HG03280 (cell line): ENCODE results near the gene CCNK.
A peak's percentile ranks its signal among the peaks of the same experiment; 100 is the strongest.

ENCODE experiments used
- ATAC-seq: cut with Tn5 transposase; IDR thresholded peaks from one replicate; pipeline ENCODE4 v1.9.1; 2021; ENCODE audit warnings: mild to moderate bottlenecking, moderate library complexity; ENCODE audit not compliant: unreplicated experiment

CCNK gene

DNA sequence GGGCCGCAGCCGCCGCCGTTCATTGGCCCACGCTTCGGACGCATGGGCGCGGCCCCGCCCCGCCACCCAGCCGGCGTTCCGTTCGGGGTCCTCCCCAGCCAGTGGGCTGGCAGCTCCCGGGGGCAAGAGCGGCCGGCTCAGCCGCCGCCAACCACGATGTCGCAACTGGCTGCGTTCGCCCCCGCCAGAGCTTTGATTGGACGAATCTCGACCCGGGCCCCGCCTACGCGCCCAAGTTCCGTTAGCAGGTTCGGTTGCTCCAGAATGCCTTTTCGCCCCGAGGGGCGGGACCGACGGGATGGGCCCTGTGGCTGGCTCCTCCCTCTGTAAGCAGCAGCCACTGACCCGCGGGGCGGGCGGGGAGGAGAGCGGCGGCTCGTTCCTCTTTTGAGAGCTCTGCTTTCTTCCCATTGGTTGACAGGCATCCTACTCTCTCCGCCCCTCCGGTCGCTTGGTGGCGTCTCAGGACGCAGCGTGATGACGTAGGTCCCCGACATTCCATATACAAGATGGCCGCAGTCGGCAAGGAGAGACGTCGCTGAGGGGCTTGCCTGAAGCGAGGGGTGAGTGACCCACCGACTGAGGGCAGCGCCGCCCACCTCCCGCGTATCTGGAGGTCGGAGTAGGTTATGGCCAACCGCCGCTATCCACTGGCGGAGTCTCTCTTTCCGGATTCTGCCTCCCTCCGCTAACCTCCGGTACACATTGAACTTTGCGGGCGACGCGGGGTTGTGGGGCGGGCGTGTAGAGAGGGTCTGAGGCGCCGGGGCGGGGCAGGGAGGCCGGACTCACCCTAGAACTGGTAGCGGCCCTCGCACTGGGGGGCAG lies at the start of gene CCNK:
Gene CCNK, plus strand, starts transcription at position 493 of the 828 bp plus-strand sequence. CDS start 11,269 bp downstream, outside the sequence.
- peak; percentile 86 for ATAC-seq

DNA sequence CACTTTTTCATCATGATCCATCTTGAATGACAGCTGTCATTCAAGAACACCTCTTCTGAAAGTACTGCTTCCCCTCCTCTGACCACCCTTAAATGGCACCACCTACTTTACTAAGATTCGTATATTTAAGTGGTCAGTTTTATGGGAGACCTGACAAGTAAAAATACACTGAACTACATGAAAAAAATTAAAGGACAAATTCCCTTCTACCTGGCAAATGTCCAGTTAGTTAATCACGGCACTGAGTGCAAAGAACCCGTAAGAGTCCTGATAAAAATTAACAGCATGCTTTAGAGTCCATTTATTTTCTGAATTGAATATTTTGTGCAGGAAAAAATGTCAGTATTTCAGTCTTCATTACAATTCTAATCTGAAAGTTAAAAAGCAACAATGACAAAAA lies 49.2 kb upstream of the CCNK start:
- no peak for ATAC-seq

DNA sequence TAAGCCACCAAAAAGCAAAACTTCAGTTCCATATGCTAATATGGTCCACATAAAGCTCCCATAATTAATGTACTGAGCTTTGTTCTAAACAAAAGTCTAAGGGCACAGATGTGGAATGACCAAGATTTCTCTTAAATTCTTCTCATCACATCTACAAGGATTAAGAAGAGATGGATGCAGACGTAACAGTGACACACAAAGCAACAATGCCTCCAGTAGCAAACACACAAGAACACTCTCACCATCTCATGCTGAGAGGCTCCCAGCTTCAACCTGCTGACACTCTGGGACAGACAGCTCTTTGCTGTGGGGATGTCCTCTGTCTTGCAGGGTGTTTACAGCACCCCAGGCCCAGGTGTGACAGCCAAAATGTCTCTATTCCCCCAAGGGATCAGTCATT lies 48.7 kb upstream of the CCNK start:
- ATAC-seq: no peak

DNA sequence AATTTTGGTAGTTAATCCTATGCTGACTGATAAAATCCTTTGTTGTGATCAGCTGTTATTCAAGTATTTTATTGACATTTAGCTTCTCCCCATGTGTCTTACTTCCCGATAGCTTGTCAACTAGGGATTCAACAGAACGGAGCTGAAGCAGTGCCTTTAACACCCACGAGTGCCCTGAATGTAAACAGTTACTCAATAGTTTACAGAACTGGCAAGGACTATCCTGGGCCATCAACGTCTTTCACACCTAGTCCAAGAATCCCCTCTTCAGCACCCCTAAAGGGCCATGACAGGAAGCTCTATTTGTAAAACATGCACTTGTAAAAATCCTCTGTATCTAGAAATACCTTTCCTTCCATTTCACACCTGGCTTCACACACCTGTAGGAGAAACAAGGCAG lies 45.9 kb upstream of the CCNK start:
- ATAC-seq: no peak

DNA sequence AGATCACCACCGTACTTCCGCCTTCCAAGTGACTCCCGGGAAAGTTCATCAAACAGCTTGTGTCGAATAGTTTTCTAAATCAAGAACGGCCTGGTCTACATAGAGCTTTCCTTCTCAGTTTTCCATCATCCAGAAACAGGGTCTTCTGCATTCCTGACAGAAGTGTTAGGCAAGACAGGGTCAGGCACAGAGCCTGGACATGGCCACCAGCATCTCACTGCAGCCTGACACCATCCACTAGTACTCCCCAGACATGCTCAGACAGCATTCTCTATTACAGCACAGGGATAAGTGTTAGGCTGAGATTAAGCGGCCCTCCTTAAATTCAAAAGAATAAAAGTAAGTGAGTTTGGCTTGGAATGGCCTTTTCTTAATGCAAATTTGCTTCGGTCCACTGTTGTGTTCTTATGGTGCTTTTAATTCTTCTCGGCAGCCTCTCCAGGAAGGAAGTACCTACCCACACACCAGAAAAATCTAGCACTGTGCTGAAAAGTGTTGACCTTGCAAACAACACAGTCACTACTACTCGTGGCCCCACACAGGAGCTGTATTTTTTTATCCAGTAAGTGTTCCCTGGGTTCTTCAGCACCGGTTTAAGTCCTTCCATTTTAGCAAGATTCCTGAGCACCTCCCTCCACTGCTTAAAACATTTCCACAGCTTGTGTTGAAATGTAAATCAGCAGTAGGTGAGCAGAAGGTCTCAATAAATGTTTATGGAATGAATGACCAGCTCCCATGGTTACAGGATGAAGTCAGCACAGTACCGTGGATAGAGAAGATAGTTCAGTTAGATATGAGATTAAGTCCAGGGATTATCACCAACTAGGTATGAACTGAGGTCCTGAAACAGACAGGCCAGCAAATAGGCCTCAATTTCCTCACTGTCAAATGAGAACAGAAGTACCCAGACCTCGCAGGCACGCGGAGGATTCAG lies 44.7 kb upstream of the CCNK start:
- no peak for ATAC-seq

DNA sequence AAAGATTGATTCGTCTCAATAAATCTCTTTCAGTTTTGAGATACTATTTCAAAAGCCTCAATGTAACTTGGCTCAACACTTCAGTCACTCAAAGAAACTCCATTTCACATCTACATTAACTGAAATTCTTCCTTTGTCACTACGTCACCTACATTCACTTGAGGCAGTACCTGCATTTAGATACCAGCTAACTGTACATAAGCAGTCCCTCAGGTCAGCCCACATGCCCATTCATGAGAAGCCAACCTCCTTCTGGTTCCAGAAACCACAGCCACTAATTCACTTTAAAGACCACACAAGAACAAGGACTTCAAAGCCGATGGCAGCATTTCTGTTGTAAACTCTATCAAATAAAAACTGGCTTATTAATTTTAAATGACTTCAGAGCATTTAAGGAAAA lies 43.5 kb upstream of the CCNK start:
- no peak for ATAC-seq

DNA sequence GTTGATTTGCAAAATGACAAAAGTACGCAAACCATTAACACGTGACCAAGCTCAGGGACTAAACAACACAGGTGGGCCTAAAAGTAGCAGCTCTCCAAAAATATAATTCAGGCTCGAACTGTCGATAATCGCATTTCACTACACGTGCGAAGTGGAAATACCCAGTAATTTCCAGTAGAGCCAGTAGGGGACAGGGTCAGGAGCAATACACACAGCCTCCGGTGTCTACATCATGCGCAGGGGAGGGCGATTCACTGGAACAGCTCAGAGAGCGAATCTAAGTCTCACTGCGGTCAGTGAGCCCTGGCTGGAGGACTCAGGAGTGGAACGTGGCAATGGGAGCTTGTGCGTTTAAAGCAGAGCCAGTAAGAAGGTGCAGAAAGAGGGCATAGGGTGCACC lies 40.9 kb upstream of the CCNK start:
- ATAC-seq: no peak

DNA sequence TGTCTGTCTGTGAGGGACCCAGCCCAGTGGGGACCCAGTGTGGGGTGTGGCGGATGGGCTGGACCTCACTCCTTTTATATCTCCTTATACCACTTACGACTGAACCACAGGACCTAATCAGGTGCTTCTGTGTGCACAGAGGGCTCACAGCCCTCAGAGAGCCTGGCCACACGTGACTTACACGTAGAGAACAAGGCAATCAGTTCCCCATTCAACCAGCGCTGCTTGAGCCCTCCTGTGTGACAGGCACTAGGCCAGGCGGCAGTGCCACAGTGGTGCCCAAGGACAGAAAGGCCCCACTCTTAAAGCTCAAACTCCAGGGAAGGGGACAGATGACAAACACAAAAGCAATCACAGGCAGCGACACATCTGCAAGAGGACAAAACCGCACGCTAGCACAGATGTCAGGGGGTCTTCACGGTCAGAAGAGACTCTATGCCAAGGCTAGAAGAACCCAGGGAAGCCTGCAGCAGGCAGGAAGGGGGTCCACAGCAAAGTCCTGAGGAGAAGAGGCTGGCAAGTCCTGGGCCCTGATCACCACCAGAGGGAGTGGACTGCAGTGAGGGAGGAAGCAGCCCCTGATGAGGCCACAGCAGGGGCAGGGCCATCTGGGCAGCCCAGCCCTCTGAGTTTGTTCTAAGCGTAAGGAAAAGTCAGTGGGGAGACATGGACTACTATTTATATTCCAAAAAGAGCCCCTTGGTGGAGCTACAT lies 39.9 kb upstream of the CCNK start:
- no peak for ATAC-seq

DNA sequence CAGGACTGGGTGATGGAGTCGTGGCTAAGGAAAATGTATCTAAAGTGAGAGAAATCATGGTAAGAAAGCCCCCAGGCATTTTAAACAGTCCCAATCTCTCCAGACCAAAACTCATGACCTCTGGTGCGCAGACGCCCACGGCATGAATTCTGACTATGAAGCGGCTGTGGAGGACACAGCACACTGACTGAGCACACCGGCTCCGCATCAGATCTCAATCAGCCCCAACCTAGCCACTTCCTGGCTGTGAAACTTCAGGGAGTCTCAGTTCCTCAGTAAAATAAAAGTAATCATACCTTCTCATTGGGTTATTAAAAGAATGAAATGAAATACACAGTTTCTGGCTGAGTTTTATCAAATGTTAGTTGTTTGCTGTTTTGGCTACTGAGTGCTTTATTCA lies 39.3 kb upstream of the CCNK start:
- no peak for ATAC-seq

DNA sequence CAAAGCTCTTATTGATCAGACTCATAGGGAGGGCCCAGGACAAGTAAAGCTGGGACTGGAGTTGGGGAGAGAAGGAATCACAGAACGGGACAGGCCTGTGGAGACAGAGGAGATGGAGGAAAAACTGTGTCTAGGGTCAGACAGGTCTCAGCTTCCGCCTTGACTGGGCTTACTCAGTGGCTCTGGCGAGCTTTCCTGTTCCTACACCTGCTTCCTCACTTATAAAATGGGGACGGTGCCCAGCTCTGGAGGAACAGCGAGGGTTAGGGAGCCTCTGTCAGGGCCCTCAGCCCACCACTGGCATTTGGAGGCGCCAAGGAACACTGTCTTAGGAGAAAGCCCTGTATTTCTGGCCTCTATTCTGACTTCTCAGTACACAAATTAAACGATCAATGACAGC lies 35.3 kb upstream of the CCNK start:
- ATAC-seq: no peak

DNA sequence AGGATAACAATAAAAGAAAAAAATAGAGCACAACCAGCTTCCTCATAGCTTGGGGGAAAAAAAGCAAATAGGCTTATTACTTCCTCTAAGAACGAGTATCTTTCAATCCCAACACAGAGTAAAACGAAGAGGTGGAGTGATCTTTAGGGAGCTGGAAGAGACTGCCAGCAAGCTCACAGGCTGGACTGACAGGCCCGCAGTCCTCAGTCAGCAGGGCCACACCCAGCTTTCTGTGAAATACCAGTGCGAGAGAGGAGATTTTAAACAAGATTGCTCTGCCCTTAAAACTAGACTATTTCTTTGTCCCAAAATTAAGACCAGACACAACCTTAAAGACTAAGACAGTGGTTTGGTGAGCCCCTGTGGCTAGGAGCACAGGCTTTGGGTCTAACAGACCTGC lies 33.5 kb upstream of the CCNK start:
- ATAC-seq: no peak

DNA sequence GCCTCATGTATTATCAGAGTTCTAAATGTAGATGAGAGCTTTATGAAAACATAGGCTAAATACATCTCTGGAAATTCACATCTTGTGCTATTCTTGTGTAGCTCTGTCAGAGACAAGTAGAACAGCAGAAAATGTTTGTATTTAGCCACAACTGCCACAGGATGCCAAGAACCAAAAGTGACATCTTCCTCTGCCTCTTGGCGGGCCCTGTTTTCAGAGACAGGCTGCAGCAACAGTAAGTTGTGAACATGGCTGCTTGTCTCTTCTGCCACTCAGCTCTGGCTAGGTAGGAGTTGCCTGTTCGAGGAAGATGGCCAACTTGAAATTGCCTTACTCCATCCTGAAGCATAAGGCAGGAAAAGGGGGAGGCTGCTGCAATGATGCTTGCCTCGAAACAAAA lies 30.9 kb upstream of the CCNK start:
- no peak for ATAC-seq

DNA sequence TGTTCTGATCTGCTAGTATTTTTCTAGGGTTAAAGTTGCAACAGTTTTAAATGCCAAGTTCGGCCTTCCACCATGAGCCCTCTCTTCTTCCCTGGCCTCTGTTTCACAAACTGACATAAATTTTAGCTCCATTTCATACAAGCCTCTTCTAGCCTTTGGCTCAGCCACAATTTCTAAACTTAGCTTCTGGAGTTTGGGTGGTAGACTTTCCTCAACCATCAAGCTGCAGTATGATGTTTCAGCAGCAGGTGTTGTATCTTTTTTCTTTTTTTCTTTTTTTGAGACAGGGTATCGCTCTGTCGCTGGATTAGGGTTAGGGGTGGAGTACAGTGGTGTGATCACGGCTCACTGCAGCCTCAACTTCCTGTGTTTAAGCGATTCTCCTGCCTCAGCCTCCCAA lies 30.0 kb upstream of the CCNK start:
- no peak for ATAC-seq

DNA sequence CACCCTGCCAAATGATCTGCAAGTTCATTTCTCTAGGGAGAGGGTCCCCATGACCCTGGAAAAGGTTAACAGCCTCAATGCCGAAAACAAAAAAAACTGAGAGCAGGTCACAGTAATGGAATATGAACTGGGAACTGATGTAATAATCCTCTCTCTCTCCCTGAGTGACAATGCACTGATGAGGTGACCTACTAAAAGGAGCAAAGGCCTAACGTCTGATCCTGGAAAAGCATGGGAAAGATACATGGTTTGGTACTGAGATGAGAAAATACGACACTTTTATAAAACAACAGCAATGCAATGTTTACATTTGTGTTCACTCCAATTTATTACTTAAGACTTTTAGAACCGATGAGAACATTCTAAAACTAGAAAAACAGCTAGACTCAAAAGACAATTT lies 28.2 kb upstream of the CCNK start:
- no peak for ATAC-seq

DNA sequence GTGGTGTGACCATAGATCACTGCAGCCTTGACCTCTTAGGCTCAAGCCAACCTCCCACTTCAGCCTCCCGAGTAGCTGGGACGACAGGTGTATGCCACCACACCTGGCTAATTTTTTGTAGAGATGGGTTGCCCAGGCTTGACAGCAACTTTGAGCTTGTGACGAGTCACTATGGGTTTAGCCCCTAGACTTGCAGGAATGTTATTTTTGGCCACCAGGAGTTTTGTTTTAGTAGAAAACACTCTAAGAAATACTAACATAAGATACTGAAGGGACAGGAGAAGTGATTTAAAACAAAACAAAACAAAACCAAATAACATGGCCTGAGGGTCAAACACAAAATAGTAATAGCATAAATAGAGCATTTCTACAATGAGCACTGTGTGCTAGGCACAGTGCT lies 27.0 kb upstream of the CCNK start:
- no peak for ATAC-seq

DNA sequence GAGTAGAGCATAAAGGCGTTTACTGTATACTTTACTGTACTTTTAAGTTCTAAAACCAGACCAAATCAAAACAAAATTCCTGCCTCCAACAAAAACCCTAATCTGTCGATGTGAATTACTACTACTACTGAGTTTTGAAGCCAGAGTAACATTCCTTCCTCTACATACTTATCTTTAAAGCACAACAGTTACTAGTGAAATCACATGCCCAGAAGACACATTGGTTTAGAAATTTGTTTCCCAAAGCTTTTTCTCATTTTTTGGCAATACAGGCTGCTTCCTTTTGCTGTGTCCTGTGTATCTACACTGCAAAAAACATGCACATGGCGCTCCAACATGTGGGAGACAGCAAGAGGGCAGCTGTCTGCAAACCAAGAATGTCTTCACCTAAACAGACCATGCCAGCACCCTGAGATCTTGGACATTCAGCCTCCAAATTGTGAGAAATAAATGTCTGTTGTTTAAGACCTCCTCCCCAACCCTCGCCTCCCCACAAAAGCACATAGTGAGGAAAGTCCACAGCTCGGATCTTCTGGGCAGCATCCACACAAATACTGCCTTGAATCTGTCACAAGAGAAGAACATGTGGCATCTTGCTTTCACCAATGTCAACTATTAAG lies 21.6 kb upstream of the CCNK start:
- ATAC-seq: no peak

DNA sequence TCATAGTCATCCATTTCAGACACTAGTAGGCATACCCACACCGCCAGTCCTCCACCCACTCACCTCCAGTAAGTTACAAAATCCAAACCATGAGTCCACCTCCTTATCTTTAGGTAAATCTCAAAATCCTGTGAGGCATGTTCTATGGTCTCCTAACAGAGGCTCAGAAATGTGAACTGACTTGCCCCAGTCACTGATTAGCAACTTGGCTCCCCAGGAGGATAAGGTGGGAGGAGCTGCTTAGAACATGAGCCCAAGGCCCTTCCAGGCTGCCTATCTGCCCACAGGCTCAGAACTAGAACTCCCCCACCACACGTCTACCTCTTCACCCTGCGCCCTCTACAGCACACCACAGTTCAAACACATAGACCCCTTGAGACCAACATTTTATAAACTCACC lies 20.4 kb upstream of the CCNK start:
- ATAC-seq: no peak

DNA sequence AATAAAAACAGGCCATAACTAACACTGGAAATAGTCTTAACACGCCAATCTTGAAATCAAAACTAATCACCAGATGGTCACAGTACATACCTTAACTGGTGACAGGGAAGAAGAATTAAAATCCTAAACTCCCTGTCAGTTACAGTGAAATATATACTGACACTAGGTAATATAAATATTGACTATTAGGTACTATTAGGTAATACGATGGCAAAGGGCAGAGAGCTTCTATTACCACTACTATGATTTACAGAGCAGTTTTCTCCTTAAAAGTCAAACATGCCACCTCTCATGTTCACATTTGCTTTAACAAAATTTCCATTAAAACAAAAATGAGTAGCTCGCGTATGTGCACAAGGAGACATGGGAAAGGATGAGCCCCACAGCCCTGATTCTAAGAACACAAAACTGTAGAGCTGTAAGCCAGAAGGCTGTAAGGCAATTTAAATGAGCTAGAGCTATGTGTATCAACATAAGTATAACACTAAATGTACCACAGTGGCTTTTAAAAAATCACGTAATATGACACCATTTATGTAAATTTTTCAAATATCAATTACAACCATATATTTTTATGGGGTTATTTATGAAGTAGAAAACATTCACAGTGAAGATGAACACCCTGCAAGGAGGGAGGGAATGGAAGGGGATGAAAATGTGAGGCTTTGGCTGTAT lies 19.7 kb upstream of the CCNK start:
- ATAC-seq: no peak

DNA sequence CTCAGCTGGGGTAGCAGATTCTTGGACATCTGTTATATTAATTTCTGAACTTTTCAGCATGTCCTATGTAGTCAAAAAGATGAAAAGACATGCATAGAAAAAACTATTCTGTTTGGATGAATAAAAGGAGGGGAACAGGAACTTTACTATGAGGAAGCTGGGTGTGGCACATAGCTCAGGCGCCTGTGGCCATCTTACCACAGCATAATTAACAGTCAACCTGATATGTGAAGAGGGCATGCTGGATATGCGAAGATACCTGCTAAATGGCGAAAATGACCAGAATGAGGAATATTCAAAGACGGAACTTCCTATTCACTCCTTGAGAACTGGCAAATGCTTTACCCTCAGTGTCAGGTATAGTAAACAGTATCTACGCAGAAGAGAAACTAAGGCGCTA lies 19.0 kb upstream of the CCNK start:
- ATAC-seq: no peak

DNA sequence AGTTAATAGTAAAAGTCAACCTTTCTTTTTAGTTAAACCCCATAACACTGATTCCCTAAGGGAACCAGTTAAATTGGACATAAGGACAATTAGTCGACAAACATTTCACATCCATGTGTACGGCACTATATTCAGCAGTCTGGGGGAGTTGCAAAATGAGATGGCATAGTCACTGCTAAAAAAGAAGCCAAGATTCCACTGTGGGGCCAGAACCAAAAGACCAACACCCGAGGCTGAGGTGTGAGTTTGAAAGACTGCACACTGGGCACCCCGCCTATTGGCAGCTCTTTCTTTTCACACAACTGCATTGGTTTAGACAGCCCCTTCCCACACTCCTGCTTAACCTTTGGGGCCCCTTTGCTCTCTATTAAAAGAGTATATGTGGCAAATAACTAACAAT lies 17.2 kb upstream of the CCNK start:
- ATAC-seq: no peak
